Measurements from ENCODE around the gene ARHGEF5. TPM values are rescaled to one million over a fixed set of nuclear protein-coding genes. Genes with fewer than 3 reads are reported as not detected.
"Not testable (repeated sequence)": the region's sequence is repeated elsewhere in the genome, so short reads cannot be mapped to it uniquely, and the experiment has no call there.

Gene ARHGEF5
- total RNA-seq, 1 experiment from 2014 or later = not detected

DNA sequence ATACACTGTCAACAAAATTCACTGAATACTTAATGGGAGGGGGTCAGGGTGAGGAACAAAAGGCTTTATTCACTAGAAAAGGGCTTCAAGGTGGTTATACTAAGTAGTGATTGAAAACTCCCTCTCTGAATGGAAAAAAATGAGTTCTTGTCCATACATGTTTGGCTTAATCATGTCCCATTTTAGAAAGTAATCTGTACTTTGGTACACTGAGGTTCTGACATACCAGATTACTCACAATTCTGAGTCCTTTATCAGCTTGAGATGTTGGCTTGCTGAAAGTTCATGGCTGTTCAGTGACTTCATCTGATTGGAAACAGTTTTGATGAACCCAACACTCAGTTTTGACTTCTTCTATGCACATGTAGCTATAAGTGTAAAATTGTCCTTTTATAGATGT, 61.1 kb downstream of the ARHGEF5 start:
- Histone ChIP-seq H3K4me2 (ENCODE audit: low read depth, low read length, poor library complexity, severe bottlenecking) (no peak overlapping the region), H3K4me3 (ENCODE audit: low read length) (no peak overlapping the region), H2AFZ (ENCODE audit: low read length) (no peak overlapping the region), H3K27ac (ENCODE audit: low read length) (no peak overlapping the region), H3K9me3 (ENCODE audit: low read length) (no peaks in the 10 kb centered on the region), H3K36me3 (ENCODE audit: insufficient read depth, low read length) (no peaks in the 10 kb centered on the region), H4K20me1 (ENCODE audit: insufficient read depth, low read depth, low read length) (no peaks in the 10 kb centered on the region), H3K27me3 (ENCODE audit: low read length) (no peaks in the 10 kb centered on the region), H3K9me2 (replicated peaks; ENCODE audit: insufficient read depth, low read length) (no peaks in the 10 kb centered on the region), H3K9ac (ENCODE audit: low read length) (no peak overlapping the region), H3K79me2 (ENCODE audit: low read length) (no peaks in the 10 kb centered on the region), H3K4me1 (ENCODE audit: low read length) (no peaks in the 10 kb centered on the region)
- no peak for DNase-seq

DNA sequence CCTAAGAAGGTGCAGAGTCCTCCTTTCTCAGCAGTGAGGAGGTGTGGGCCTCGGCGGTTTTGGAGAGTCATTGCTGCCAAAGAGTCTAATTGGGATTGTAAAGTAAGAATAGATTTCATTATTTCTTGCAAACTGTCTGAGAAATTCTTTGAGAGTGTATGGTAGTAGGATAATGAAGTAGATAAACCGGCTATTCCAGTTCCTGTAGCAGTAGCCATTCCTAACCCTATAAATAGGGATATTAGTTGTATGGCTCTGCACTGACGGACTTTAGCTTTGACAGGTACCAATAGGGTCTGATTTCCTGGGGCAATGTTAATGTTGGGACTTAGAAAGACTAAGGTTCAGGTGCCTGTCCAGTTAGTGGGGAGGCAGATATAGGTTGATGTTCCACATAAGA, 63.7 kb downstream of the ARHGEF5 start:
- not testable (repeated sequence) for H4K20me1 ChIP-seq (ENCODE audit: insufficient read depth, low read depth, low read length); H3K9me2 ChIP-seq (replicated peaks; ENCODE audit: insufficient read depth, low read length); H3K27me3 ChIP-seq (ENCODE audit: low read length); H3K4me2 ChIP-seq (ENCODE audit: low read depth, low read length, poor library complexity, severe bottlenecking); H3K79me2 ChIP-seq (ENCODE audit: low read length); H3K36me3 ChIP-seq (ENCODE audit: insufficient read depth, low read length); H2AFZ ChIP-seq (ENCODE audit: low read length); H3K27ac ChIP-seq (ENCODE audit: low read length); H3K4me3 ChIP-seq (ENCODE audit: low read length); H3K9me3 ChIP-seq (ENCODE audit: low read length); DNase-seq; H3K4me1 ChIP-seq (ENCODE audit: low read length); H3K9ac ChIP-seq (ENCODE audit: low read length)

DNA sequence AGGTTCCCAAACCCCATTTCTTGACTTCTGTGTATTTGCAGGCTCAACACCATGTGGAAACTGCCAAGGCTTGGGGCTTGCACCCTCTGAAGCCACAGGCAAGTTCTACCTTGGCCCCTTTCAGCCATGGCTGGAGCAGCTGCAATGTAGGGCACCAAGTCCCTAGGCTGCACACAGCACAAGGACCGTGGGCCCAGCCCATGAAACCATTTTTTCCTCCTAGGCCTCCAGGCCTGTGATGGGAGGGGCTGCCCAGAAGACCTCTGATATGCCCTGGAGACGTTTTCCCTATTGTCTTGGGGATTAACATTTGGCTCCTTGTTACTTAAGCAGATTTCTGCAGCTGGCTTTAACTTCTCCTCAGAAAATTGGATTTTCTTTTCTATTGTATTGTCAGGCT, 72.3 kb downstream of the ARHGEF5 start:
- H3K4me1 ChIP-seq (ENCODE audit: low read length); H3K9ac ChIP-seq (ENCODE audit: low read length); H3K27ac ChIP-seq (ENCODE audit: low read length): not testable (repeated sequence)

GRCh38 chr7:144428431-144428830, 73.2 kb downstream of the ARHGEF5 start:
- Histone ChIP-seq H3K9me2 (replicated peaks; ENCODE audit: insufficient read depth, low read length) (no peaks in the 10 kb centered on the region), H3K27ac (ENCODE audit: low read length) (no peak overlapping the region)

More for the DNA sequence above, 72.3 kb downstream of the ARHGEF5 start:
- H3K27me3 ChIP-seq (ENCODE audit: low read length); H3K4me2 ChIP-seq (ENCODE audit: low read depth, low read length, poor library complexity, severe bottlenecking); H3K79me2 ChIP-seq (ENCODE audit: low read length); H4K20me1 ChIP-seq (ENCODE audit: insufficient read depth, low read depth, low read length); H3K9me3 ChIP-seq (ENCODE audit: low read length); H2AFZ ChIP-seq (ENCODE audit: low read length); H3K4me3 ChIP-seq (ENCODE audit: low read length); H3K9me2 ChIP-seq (replicated peaks; ENCODE audit: insufficient read depth, low read length); H3K36me3 ChIP-seq (ENCODE audit: insufficient read depth, low read length); DNase-seq: not testable (repeated sequence)

More at GRCh38 chr7:144428431-144428830, 73.2 kb downstream of the ARHGEF5 start:
- Histone ChIP-seq H3K4me1 (ENCODE audit: low read length) (no peaks in the 10 kb centered on the region), H2AFZ (ENCODE audit: low read length) (no peak overlapping the region), H4K20me1 (ENCODE audit: insufficient read depth, low read depth, low read length) (no peaks in the 10 kb centered on the region), H3K79me2 (ENCODE audit: low read length) (no peaks in the 10 kb centered on the region), H3K4me3 (ENCODE audit: low read length) (no peak overlapping the region), H3K9ac (ENCODE audit: low read length) (no peak overlapping the region), H3K36me3 (ENCODE audit: insufficient read depth, low read length) (no peaks in the 10 kb centered on the region), H3K27me3 (ENCODE audit: low read length) (no peaks in the 10 kb centered on the region), H3K9me3 (ENCODE audit: low read length) (no peaks in the 10 kb centered on the region), H3K4me2 (ENCODE audit: low read depth, low read length, poor library complexity, severe bottlenecking) (no peak overlapping the region)
- DNase-seq = no peak

Other genes with a start within 250 kb of the ARHGEF5 start
- gene OR2A2, start 245.8 kb upstream of the ARHGEF5 start, total RNA-seq (2014; rRNA removed; shearing (Covaris generic); ENCODE audit: low replicate concordance) = not detected in 2 replicates
- not detected in 2 replicates for gene OR2A14, start 232.2 kb upstream of the ARHGEF5 start, total RNA-seq (2014; rRNA removed; shearing (Covaris generic); ENCODE audit: low replicate concordance)
- not detected in 2 replicates for gene CTAGE4, start 171.9 kb upstream of the ARHGEF5 start, total RNA-seq (2014; rRNA removed; shearing (Covaris generic); ENCODE audit: low replicate concordance)
- 0.30 and 0.36 TPM in 2 replicates for gene ARHGEF35, start 159.6 kb upstream of the ARHGEF5 start, total RNA-seq (2014; rRNA removed; shearing (Covaris generic); ENCODE audit: low replicate concordance)
- gene OR2A42, start 115.8 kb upstream of the ARHGEF5 start, total RNA-seq (2014; rRNA removed; shearing (Covaris generic); ENCODE audit: low replicate concordance) = not detected in 2 replicates
- not detected in 2 replicates for gene OR2A7, start 90.6 kb upstream of the ARHGEF5 start, total RNA-seq (2014; rRNA removed; shearing (Covaris generic); ENCODE audit: low replicate concordance)
- not detected in 2 replicates for gene CTAGE8, start 86.1 kb upstream of the ARHGEF5 start, total RNA-seq (2014; rRNA removed; shearing (Covaris generic); ENCODE audit: low replicate concordance)
- not detected in 2 replicates for gene OR2A1, start 43.0 kb upstream of the ARHGEF5 start, total RNA-seq (2014; rRNA removed; shearing (Covaris generic); ENCODE audit: low replicate concordance)
- not detected in 2 replicates for gene NOBOX, start 48.3 kb downstream of the ARHGEF5 start, total RNA-seq (2014; rRNA removed; shearing (Covaris generic); ENCODE audit: low replicate concordance)